Measurements from ENCODE around the gene DPM3.
"Not testable (repeated sequence)": the region's sequence is repeated elsewhere in the genome, so short reads cannot be mapped to it uniquely, and the experiment has no call there.

Gene DPM3

GRCh38 chr1:155162631-155163030, 22.3 kb upstream of the DPM3 start:
- in situ Hi-C loops (cut with HindIII; ENCODE audit: low sequenced_read_pairs): not testable (repeated sequence)

GRCh38 chr1:155160128-155160527, 19.8 kb upstream of the DPM3 start:
- in situ Hi-C loops (cut with HindIII; ENCODE audit: low sequenced_read_pairs): no loop called here

- in situ Hi-C loops (cut with HindIII; ENCODE audit: low sequenced_read_pairs): no loop called here
Measured at GRCh38 chr1:155158991-155159390, 18.7 kb upstream of the DPM3 start.

- in situ Hi-C loops (cut with HindIII; ENCODE audit: low sequenced_read_pairs): not testable (repeated sequence)
Measured at GRCh38 chr1:155155996-155156643, 15.8 kb upstream of the DPM3 start.

- in situ Hi-C loops (cut with HindIII; ENCODE audit: low sequenced_read_pairs): no loop called here
Measured at GRCh38 chr1:155145491-155145890, 5.2 kb upstream of the DPM3 start.

- in situ Hi-C loops (cut with HindIII; ENCODE audit: low sequenced_read_pairs): no loop called here
Measured at GRCh38 chr1:155141749-155142148, 1.4 kb upstream of the DPM3 start.

- in situ Hi-C loops (cut with HindIII; ENCODE audit: low sequenced_read_pairs): no loop called here
Measured at GRCh38 chr1:155140630-155140953, 261 bp upstream of the DPM3 start.

GRCh38 chr1:155137154-155137949, 3.0 kb downstream of the DPM3 start:
- in situ Hi-C loops (cut with HindIII; ENCODE audit: low sequenced_read_pairs): no loop called here

GRCh38 chr1:155136748-155137147, 3.6 kb downstream of the DPM3 start:
- in situ Hi-C loops (cut with HindIII; ENCODE audit: low sequenced_read_pairs): no loop called here

- in situ Hi-C loops (cut with HindIII; ENCODE audit: low sequenced_read_pairs): no loop called here
Measured at GRCh38 chr1:155135415-155136028, 4.8 kb downstream of the DPM3 start, which contains the start of gene SLC50A1. SLC50A1 (plus strand) TSS chr1:155135852; CDS start chr1:155135912, 60 bp downstream.

- in situ Hi-C loops (cut with HindIII; ENCODE audit: low sequenced_read_pairs): no loop called here
Measured at GRCh38 chr1:155134880-155135414, 5.4 kb downstream of the DPM3 start.

GRCh38 chr1:155134322-155134721, 6.0 kb downstream of the DPM3 start:
- in situ Hi-C loops (cut with HindIII; ENCODE audit: low sequenced_read_pairs): no loop called here

- in situ Hi-C loops (cut with HindIII; ENCODE audit: low sequenced_read_pairs): no loop called here
Measured at GRCh38 chr1:155133799-155134281, 6.5 kb downstream of the DPM3 start.

- in situ Hi-C loops (cut with HindIII; ENCODE audit: low sequenced_read_pairs): no loop called here
Measured at GRCh38 chr1:155131856-155132255, 8.5 kb downstream of the DPM3 start.

GRCh38 chr1:155131285-155131684, 9.0 kb downstream of the DPM3 start:
- in situ Hi-C loops (cut with HindIII; ENCODE audit: low sequenced_read_pairs): no loop called here

GRCh38 chr1:155130272-155131006, 9.9 kb downstream of the DPM3 start:
- in situ Hi-C loops (cut with HindIII; ENCODE audit: low sequenced_read_pairs): no loop called here

- in situ Hi-C loops (cut with HindIII; ENCODE audit: low sequenced_read_pairs): no loop called here
Measured at GRCh38 chr1:155128755-155129473, 11.4 kb downstream of the DPM3 start.

- in situ Hi-C loops (cut with HindIII; ENCODE audit: low sequenced_read_pairs): no loop called here
Measured at GRCh38 chr1:155127967-155128754, 12.2 kb downstream of the DPM3 start.
